ENCODE data around the gene CELF2.

GRCh38 chr10:11173042-11173441 is 155.4 kb downstream of the CELF2 start:
- TF ChIP-seq CTCF (IDR thresholded peaks at IDR 0.05) (no peak), EP300 (IDR thresholded peaks at IDR 0.05) (no peak), POLR2A (IDR thresholded peaks at IDR 0.05) (no peak), POLR2AphosphoS5 (IDR thresholded peaks at IDR 0.05) (no peak)
